WERI-Rb-1 (cell line): Measurements from ENCODE around the gene CLEC16A.

Experiments
- DNase-seq: peaks from one replicate; pipeline ENCODE4 v3.0.0-alpha.2; 2020
- H3K27ac ChIP-seq: fragments of 250-450 bp; sonication (Bioruptor Pico); 2 replicates; pipeline ENCODE4 v1.5.1; 2020; ENCODE audit warnings: mild to moderate bottlenecking, moderate library complexity
- H3K27me3 ChIP-seq: fragments of 250-450 bp; sonication (Bioruptor Pico); 2 replicates; pipeline ENCODE4 v1.5.1; 2021; ENCODE audit warnings: mild to moderate bottlenecking, low read depth, moderate library complexity; ENCODE audit not compliant: insufficient read depth, severe bottlenecking
- H3K36me3 ChIP-seq: fragments of 250-450 bp; sonication (Bioruptor Pico); 2 replicates; pipeline ENCODE4 v1.5.1; 2020; ENCODE audit warnings: mild to moderate bottlenecking, moderate library complexity
- H3K4me3 ChIP-seq: 2 replicates; pipeline ENCODE4 v1.5.1; 2011; ENCODE audit warnings: low read depth, mild to moderate bottlenecking, control low read depth, low read length
- H3K9me3 ChIP-seq: fragments of 250-450 bp; sonication (Bioruptor Pico); 2 replicates; pipeline ENCODE4 v1.5.1; 2021; ENCODE audit warnings: mild to moderate bottlenecking, moderate library complexity; ENCODE audit not compliant: severe bottlenecking
- CTCF ChIP-seq: IDR thresholded peaks from 2 replicates; pipeline ENCODE4 v1.5.1; 2011; ENCODE audit warnings: low read depth, mild to moderate bottlenecking, control low read depth, inconsistent platforms, low read length

Gene CLEC16A

GRCh38 chr16:11175106-11175786, 230.9 kb downstream of the CLEC16A start:
- Histone ChIP-seq H3K4me3 (no peak overlapping the region), H3K36me3 (peaks cover 10% of the 10 kb centered on the region), H3K9me3 (no peaks in the 10 kb centered on the region), H3K27me3 (no peaks in the 10 kb centered on the region), H3K27ac (no peak overlapping the region)
- no peak for DNase-seq
- no peak for TF ChIP-seq CTCF

GRCh38 chr16:11175787-11176341, 231.5 kb downstream of the CLEC16A start:
- H3K36me3 ChIP-seq, result peaks cover 10% of the 10 kb centered on the region
- H3K9me3 ChIP-seq, result no peaks in the 10 kb centered on the region
- no peaks in the 10 kb centered on the region for H3K27me3 ChIP-seq
- TF ChIP-seq CTCF, result no peak
- no peak overlapping the region for H3K4me3 ChIP-seq
- DNase-seq, result no peak
- no peak overlapping the region for H3K27ac ChIP-seq

- no peak for DNase-seq
- Histone ChIP-seq H3K9me3 (no peaks in the 10 kb centered on the region), H3K27ac (no peak overlapping the region), H3K4me3 (no peak overlapping the region), H3K27me3 (no peaks in the 10 kb centered on the region), H3K36me3 (peaks cover 7% of the 10 kb centered on the region; the same call in 1 of the 2 replicates)
- no peak for TF ChIP-seq CTCF
These were observed 233.3 kb downstream of the CLEC16A start for GRCh38 chr16:11177578-11178160.

- DNase-seq, result no peak
- H3K36me3 ChIP-seq, result peaks cover 7% of the 10 kb centered on the region; the same call in 1 of the 2 replicates
- no peaks in the 10 kb centered on the region for H3K9me3 ChIP-seq
- H3K27me3 ChIP-seq, result no peaks in the 10 kb centered on the region
- H3K4me3 ChIP-seq, result no peak overlapping the region
- TF ChIP-seq CTCF, result no peak
- no peak overlapping the region for H3K27ac ChIP-seq
These were observed 234.1 kb downstream of the CLEC16A start for GRCh38 chr16:11178424-11178823.

GRCh38 chr16:11179574-11179973, 235.2 kb downstream of the CLEC16A start:
- TF ChIP-seq CTCF, result no peak
- Histone ChIP-seq H3K9me3 (no peaks in the 10 kb centered on the region), H3K27ac (no peak overlapping the region), H3K27me3 (no peaks in the 10 kb centered on the region), H3K4me3 (no peak overlapping the region), H3K36me3 (peaks cover 7% of the 10 kb centered on the region; the same call in 1 of the 2 replicates)
- no peak for DNase-seq
